Transverse colon (tissue), 4 donors: ENCODE measurements around the gene USP28.

Experiments
- CTCF ChIP-seq, 5 experiments: fragments of 200-600 bp in 3 of 5; fragments of 450-650 bp in 2 of 5; sonication (generic) in 3 of 5; IDR thresholded peaks; 1 replicate in 2 of 5; 2 replicates in 3 of 5; pipeline ENCODE4 v1.5.1; 2016 to 2017; ENCODE audit warnings: antibody characterized with exemption in 5 of 5, inconsistent platforms in 3 of 5, mild to moderate bottlenecking in 2 of 5, moderate library complexity in 1 of 5
- POLR2AphosphoS5 ChIP-seq, 3 donors: sonication (generic); formaldehyde crosslinking; IDR thresholded peaks; one replicate each; pipeline ENCODE4 v1.6.1; 2016; ENCODE audit warnings: antibody characterized with exemption in 3 of 3

GRCh38 chr11:113888848-113889247 is 13.5 kb upstream of the USP28 start:
- TF ChIP-seq CTCF (IDR thresholded peaks at IDR 0.05) (no peak), POLR2AphosphoS5 (IDR thresholded peaks at IDR 0.05) (no peak)
